Psoas muscle (tissue), 8 donors: Measurements from ENCODE around the gene ICAM1. TPM values are rescaled to one million over a fixed set of nuclear protein-coding genes. Genes with fewer than 3 reads are reported as not detected.
A peak's percentile ranks its signal among the peaks of the same experiment; 100 is the strongest.

Source experiments
- ATAC-seq, 4 donors: fragments of 200-7000 bp; cut with Tn5 transposase; one replicate each; pipeline ENCODE4 v1.9.1; 2020; ENCODE audit warnings: moderate library complexity in 3 of 4, mild to moderate bottlenecking in 2 of 4
- DNase-seq, 2 donors: peaks; one replicate each; pipeline ENCODE4 v3.0.0-alpha.2; 2020
- H3K27ac ChIP-seq: fragments of 200-600 bp; one replicate; pipeline ENCODE4 v1.8.0; 2022
- H3K27me3 ChIP-seq, 3 donors: fragments of 200-600 bp in 1 of 3; one replicate each; pipeline versions ENCODE4 v1.6.1 to v1.8.0; 2013 to 2022; ENCODE audit warnings: low read length in 2 of 3, mild to moderate bottlenecking in 2 of 3, moderate library complexity in 1 of 3; ENCODE audit not compliant: insufficient read depth in 3 of 3
- H3K36me3 ChIP-seq, 2 donors: fragments of 200-600 bp in 1 of 2; one replicate each; pipeline versions ENCODE4 v1.6.1 to v1.8.0; 2013 to 2022; ENCODE audit warnings: low read depth in 1 of 2, mild to moderate bottlenecking in 1 of 2, moderate library complexity in 1 of 2; ENCODE audit not compliant: insufficient read depth in 1 of 2
- H3K4me1 ChIP-seq: fragments of 200-600 bp; one replicate; pipeline ENCODE4 v1.8.0; 2022
- H3K4me3 ChIP-seq: fragments of 200-600 bp; one replicate; pipeline ENCODE4 v1.8.0; 2022; ENCODE audit warnings: mild to moderate bottlenecking
- H3K9me3 ChIP-seq: fragments of 200-600 bp; one replicate; pipeline ENCODE4 v1.8.0; 2022
- WGBS, 3 donors: extraction: QIAGEN DNeasy Blood & Tissue Kit; methylation state at CpG; one replicate each; pipeline versions ENCODE4 v1.1.6 to v1.1.7; 2013; 5-methylcytosine and 5-hydroxymethylcytosine counted together
- intact Hi-C, 2 donors: fragments of 100-400 bp; cut with DNase I; formaldehyde crosslinking; loops; one replicate each; pipeline versions ENCODE4 v1.11.0 to v1.14.2; 2022
- polyA plus RNA-seq, 3 donors: library from polyadenylated mRNA; stranded (reverse); fragments of 200-250 nt; gene quantifications; one replicate each; pipeline ENCODE4 v1.2.3, GENCODE V29; 2013
- total RNA-seq, 4 donors: library from RNA; stranded (reverse); fragmentation: NEBNext Ultra II Directional in 2 of 4; extraction: Animal tissue kit (Norgen Biotek cat#: 25700) in 2 of 4; gene quantifications; one replicate each; pipeline versions ENCODE4 v1.2.1 to v1.2.4, GENCODE V29; 2021 to 2023
- TF ChIP-seq, protein P1 (sequence below): fragments of 200-600 bp; IDR thresholded peaks from one replicate; pipeline ENCODE4 v1.8.0; 2022; ENCODE audit warnings: antibody characterized with exemption
- donor health status: healthy with polysubstance abuse.
- donor health status: DM: no; HTN: no; CAD: no; lungs with moderate emphysema.
- donor health status: Bipolar disorder and iron deficiency.
- donor health status: healthy.
- donor health status: DM: yes; HTN: yes; CAD: no.
- donor health status: DM: no; HTN: no; CAD: no.
- donor health status: DM: no; HTN: no; CAD: no.
- donor health status: DM: yes; HTN: yes; CAD: no.

Gene ICAM1
- total and polyA plus RNA-seq, 7 donors: 2.7 to 8.0 (median 6.5) TPM

DNA sequence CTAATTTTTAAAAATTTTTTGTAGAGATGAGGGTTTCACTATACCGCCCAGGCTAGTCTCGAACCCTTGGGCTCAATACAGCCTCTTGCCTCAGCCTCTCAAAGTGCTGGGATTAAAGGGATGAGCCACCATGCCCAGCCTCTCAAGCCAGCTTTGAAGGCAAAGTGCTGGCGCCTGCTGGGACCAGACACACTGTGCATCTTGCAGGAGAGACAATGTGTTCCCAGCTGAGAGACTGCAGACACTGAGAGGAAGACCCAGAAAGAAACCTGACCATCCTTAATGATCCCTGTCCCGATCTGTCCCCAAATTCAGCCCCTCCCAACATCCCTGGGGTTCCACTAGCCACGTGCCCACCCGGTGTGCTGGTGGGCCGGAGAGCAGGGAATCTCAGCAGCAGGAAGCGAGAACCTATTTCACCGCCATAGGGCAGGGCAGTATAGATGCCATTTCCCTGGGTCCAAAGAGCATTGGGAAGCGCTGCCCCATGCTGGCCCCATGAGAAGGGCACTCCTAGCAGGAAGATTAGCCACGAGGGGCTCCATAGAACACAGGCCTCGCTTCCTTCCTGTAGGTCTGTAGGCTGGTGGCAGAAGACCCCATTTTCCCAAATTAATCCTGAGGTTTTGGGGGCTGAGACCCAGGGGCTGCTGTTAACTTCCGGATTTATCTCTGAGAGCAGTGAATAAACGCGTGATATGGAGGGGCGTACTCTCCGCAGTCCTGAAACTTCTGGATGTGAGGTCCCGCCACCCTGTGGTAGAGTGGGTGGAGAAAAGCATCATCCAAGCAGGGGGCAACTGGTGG lies 61.4 kb downstream of the ICAM1 start:
- Histone ChIP-seq H3K27ac (peak overlapping the region; percentile 84), H3K36me3 (peaks cover 4 to 35% of the 10 kb centered on the region in 2 donors), H3K4me3 (peak overlapping the region; percentile 69), H3K27me3 (no peaks in the 10 kb centered on the region), H3K9me3 (no peaks in the 10 kb centered on the region), H3K4me1 (peaks cover 12% of the 10 kb centered on the region)
- intact Hi-C loops: loop anchor here in 1 of 2 donors (5.0 to 10.0 kb wide), 3 partner anchors 50 to 498 kb away; partner anchors contain the start of genes ICAM1, PIN1 and TYK2
- TF ChIP-seq, protein P1, sequence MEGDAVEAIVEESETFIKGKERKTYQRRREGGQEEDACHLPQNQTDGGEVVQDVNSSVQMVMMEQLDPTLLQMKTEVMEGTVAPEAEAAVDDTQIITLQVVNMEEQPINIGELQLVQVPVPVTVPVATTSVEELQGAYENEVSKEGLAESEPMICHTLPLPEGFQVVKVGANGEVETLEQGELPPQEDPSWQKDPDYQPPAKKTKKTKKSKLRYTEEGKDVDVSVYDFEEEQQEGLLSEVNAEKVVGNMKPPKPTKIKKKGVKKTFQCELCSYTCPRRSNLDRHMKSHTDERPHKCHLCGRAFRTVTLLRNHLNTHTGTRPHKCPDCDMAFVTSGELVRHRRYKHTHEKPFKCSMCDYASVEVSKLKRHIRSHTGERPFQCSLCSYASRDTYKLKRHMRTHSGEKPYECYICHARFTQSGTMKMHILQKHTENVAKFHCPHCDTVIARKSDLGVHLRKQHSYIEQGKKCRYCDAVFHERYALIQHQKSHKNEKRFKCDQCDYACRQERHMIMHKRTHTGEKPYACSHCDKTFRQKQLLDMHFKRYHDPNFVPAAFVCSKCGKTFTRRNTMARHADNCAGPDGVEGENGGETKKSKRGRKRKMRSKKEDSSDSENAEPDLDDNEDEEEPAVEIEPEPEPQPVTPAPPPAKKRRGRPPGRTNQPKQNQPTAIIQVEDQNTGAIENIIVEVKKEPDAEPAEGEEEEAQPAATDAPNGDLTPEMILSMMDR: no peak
- WGBS, 3 donors: 32 to 33% (median 33%) methylated on average over 18 of the region's 18 CpGs
- ATAC-seq (no peak), DNase-seq (no peak)

DNA sequence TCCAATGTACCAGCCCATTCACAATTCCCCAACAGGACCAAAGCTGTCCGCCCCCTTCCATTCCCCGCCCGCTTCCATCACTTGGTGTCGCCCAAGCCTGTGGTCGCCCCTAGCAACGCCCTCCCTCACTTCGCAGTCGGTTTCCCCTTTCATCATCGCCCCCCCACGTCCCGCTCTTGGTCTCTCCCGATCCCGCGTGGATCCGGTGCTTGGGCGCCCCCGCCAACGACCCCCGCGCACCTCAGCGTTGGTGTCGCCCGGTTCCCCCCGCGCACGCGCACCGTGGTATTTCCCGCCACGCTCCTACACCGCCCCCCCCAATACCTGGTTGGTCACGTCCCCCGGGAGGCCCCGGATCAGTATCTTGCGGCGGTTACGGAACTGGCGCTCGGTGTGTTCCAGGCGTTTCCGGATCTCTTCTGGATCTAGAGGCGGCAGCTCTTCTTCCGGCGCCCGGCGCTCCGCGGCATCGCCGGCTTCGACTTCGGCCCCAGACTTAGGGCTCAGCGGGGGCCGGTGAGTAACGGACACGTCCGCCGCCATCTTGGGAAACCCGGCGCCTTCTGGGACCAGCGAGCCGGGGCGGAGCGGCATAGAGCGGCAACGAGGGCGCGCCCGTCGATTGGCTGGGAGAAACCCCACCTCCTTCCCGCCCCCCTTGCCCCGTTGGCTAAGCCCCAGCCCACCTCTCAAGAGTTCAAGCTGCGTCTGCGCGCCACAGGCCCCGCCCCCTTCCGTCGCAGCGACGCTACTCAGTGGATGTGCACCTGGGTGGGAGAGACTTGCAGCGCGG lies 62.2 kb downstream of the ICAM1 start, which contains the start of gene RAVER1:
RAVER1 (minus strand) TSS at position 565 of the 793 bp plus-strand sequence; CDS start at position 543, 22 bp downstream.
- DNase-seq (peak; percentile 98 to 99), ATAC-seq (peak; percentile 94 to 96 (median 95))
- TF ChIP-seq, protein P1: no peak
- peaks cover 0 to 27% of the 10 kb centered on the region in 2 donors for H3K36me3 ChIP-seq
- intact Hi-C loops: loop anchor here in 1 of 2 donors (5.0 to 10.0 kb wide), 3 partner anchors 49 to 498 kb away; partner anchors contain the start of genes ICAM1, PIN1 and TYK2
- H3K9me3 ChIP-seq: no peaks in the 10 kb centered on the region
- peak within 1 kb of the TSS; percentile 69 for H3K4me3 ChIP-seq
- WGBS, 3 donors: 1% methylated on average over 72 to 82 of the region's 82 CpGs
- peaks cover 12% of the 10 kb centered on the region for H3K4me1 ChIP-seq
- no peaks in the 10 kb centered on the region for H3K27me3 ChIP-seq
- H3K27ac ChIP-seq: peak within 1 kb of the TSS; percentile 84

DNA sequence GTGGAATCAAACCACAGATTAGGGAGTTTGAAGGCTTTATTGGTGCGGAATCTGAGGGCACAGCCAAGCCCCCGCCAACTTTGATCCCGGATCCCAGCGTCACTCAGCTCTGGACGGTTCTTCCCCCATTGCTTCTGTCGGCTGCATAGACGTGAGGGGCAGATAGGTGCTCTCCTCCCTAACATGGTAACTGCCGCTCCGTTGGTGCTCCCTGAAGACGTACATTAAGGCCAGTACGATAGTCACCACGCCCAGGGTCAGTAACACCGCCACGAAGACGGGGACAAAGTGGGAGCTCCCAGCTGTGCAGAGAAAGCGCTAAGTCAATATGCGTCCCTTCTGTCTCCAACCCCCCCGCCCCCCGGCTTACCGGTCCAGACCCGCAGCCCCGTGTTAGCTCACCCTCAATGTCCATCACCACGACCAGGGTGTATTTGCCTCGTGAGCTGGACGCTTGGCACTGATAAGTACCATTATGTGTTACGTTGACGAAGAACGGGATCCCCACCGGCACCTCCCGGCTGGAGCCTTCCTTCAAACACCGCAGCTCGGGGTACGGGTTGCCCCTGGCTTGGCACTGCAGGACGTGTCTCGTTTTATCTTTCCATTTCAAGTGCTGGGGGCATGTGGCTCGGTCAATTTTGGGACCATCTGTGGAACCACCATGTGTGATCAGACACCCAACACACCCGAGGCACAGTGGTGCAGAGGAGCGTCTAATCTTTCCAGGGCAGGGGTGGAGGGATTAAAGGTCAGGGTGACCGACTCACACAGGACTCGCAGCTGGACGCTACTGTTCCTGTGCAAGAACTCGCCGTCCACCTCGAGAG lies 63.1 kb downstream of the ICAM1 start:
- intact Hi-C loops: loop anchor here in 1 of 2 donors (5.0 to 10.0 kb wide), 3 partner anchors 48 to 499 kb away; partner anchors contain the start of genes ICAM1, PIN1 and TYK2
- TF ChIP-seq, protein P1: no peak
- no peaks in the 10 kb centered on the region for H3K9me3 ChIP-seq

More for the DNA sequence above, 63.1 kb downstream of the ICAM1 start:
- H3K27me3 ChIP-seq: no peaks in the 10 kb centered on the region
- H3K4me3 ChIP-seq: peak overlapping the region; percentile 69
- 3 to 7% (median 6%) methylated on average over 44 of the region's 44 CpGs for WGBS, 3 donors
- H3K4me1 ChIP-seq: peaks cover 12% of the 10 kb centered on the region
- peak overlapping the region; percentile 84 for H3K27ac ChIP-seq
- H3K36me3 ChIP-seq: peaks cover 0 to 19% of the 10 kb centered on the region in 2 donors
- DNase-seq (no peak), ATAC-seq (peak in 2 of 4 donors; percentile 0 to 1)
